Activated gamma-delta T cell treated with Interleukin-2 at 50 U/mL for 16 hours (primary cell): ENCODE results near the gene CBLC.

Experiments used
- DNase-seq: peaks from one replicate; pipeline ENCODE4 v3.0.0-alpha.2; 2020

The CBLC gene

GRCh38 chr19:44746946-44747738 is 30.5 kb upstream of the CBLC start:
- DNase-seq = peak; percentile 81

DNA sequence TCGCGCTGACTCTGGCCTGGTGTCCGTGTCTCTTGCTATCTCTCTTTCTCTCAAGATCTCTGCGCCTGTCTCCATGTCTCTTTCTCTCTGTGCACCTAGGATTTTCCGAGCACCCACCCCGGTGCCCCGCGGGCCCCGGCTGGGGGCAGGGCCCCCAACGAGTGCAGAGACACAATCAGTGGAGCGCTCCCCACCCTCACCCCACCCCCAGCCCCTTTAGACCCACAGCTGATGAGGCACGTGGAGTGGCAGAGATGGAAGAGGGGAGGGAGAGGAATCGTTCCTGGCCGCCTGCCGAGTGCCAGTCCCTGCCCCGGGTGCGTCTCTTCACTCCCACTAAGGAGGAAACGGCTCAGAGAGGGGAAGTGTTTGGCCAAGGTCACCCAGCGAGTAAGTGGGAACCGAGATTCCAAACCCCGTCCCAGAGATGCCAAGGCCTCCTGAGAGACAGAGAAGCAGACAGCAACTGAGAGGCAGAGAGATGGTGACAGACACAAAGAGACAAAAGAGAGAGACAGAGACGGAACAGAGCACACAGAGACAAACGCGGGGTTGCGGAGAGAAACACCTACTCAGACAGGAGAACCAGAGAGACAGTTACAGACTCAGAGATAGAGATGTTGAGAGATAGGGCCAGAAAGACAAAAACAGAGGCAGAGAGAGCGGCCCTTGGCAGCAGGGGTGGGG is 29.8 kb upstream of the CBLC start:
- peak; percentile 25 for DNase-seq

DNA sequence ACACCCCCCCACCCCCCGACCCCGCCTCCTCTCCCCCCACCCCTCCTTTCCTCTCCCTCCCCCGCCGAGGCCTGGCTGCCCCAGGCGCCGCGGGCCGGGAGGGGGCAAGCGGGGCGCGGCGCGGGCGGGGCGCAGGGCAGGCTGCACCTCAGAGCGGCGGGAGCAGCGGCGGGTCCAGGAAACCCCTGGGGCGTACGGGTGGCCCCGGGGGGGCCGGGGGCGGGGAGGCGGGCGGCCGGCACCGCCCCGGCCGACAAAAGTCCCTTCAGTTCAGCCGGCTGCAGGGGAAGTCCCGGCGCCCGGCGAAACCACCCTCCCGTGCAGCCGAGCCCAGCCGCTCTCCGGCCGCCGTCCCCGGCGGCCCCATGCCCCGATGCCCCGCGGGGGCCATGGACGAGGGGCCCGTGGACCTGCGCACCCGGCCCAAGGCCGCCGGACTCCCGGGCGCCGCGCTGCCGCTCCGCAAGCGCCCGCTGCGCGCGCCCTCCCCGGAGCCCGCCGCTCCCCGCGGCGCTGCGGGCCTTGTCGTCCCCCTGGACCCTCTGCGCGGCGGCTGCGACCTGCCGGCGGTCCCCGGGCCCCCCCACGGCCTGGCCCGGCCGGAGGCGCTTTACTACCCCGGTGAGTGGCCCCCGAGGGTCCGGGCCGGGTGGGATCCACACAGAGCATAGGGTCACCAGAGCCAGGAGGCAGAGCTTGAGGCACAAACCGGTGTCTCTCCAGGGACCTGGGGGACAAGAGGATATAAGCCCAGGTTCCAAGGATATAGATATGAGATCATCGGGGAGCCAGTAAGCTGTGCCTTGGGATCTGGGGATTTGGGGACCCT is 29.1 kb upstream of the CBLC start, which contains the start of gene BCL3:
BCL3 (plus strand) TSS at position 283 of the 829 bp plus-strand sequence; CDS start at position 366, 83 bp downstream.
- DNase-seq = peak; percentile 66

GRCh38 chr19:44749292-44749691 is 28.4 kb upstream of the CBLC start:
- DNase-seq = no peak

DNA sequence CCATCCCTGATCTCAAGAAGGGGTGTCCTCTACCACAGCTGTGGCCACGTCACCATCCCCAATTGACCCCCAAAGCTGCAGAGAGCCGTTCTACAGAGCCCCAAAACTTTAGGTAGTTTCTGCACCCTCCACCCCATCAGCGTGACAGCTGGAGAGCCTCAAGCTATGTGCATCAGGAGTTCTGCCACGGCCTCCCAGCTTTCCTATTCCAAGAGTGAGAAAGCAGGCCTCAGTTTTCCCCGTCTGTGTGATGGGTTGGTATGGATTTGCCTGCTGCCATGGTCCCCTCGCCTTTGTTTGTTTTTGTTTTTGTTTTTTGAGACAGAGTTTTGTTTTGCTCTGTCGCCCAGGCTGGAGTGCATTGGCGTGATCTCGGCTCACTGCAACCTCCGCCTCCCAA is 27.7 kb upstream of the CBLC start:
- no peak for DNase-seq

GRCh38 chr19:44752123-44752815 is 25.4 kb upstream of the CBLC start:
- DNase-seq = no peak

DNA sequence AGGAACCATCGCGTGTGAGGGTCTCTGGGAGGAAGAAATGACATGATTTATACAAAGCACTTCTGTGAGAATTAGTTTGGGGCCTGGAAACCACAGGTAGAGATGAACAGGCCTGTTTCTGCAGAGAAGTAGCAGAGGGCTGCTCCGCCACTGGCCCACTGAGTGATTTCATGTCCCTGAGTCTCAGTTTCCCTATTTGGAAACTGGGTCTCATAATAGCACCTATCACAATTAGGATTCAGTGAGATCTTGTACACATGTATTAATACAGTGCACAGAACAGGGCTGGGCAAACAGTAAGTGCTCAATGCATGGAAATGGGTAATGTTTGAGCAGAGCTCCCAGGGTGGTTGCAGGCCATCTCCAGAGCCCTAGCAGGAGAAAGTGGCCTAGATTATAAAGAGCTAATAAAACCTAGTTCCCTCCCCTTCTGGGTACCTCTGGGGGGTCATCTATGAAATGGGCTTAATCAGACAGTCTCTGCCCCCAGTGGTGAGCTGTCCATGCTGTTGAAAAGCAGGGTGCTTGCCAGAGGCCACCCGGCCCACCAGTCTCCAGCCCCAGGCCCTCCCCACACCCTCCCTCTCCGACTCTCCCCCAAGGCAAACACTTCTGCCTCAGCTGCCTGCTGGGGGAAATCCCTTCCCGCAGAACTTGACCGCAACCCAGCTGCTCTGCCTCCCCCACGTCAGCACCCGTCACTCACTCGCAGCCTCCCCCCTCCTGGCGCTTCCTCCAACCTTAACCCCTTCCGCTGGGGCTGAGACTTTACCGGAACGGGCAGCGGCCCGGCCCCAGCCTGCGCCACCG is 24.7 kb upstream of the CBLC start:
- DNase-seq = peak; percentile 94

DNA sequence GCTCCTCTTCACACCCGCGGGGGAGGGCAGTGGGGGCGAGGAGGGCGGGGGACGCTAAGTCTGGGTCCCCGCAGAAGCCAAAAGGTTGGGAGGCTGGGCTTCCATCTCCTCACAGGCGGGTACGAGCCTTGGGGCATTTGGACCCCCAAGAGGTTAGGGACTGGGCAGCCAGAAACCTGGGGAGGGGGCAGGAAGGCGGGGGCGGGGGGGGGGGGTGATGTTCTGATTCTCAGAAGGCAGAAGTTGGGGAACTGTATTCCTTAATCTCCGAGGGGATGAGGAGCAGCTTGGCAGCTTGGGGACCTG is 24.1 kb upstream of the CBLC start:
- DNase-seq = no peak

- peak; percentile 53 for DNase-seq
These were observed 23.5 kb upstream of the CBLC start for GRCh38 chr19:44753932-44754749.

DNA sequence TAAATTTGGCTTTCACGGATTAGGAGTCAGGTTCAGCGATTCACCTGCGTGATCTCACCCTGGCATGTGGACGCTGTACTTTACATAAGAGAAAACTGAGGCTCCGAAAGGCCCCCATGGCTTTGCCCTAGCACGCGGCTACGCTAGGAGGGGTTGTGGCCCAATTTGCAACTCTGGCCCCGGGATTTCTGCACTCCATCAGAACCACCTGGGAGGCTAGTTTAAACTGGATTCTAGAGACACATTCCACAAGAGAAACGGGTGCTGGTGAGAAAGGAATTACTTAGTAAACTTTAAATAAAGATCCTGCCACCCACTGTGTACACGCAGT is 23.0 kb upstream of the CBLC start:
- DNase-seq = no peak

- DNase-seq = no peak
These were observed 22.5 kb upstream of the CBLC start for GRCh38 chr19:44755219-44755618.

DNA sequence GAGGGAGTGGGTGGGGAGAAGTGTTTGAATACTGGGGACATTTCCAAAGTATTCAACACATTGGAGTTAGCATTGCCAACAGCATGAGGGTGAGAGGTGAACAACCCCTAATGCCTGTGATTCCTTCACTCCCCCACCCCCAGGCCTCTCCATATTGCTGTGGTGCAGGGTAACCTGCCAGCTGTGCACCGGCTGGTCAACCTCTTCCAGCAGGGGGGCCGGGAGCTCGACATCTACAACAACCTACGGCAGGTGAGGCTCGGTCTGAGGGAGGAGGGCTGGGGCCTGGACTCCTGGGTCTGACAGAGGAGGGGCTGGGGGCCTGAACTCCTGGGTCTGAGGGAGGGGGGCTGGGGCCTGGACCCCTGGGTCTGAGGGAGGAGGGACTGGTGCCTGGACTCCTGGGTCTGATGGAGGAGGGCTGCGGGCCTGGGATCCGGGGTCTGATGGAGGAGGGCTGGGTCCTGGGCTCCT is 21.6 kb upstream of the CBLC start:
- DNase-seq = no peak

DNA sequence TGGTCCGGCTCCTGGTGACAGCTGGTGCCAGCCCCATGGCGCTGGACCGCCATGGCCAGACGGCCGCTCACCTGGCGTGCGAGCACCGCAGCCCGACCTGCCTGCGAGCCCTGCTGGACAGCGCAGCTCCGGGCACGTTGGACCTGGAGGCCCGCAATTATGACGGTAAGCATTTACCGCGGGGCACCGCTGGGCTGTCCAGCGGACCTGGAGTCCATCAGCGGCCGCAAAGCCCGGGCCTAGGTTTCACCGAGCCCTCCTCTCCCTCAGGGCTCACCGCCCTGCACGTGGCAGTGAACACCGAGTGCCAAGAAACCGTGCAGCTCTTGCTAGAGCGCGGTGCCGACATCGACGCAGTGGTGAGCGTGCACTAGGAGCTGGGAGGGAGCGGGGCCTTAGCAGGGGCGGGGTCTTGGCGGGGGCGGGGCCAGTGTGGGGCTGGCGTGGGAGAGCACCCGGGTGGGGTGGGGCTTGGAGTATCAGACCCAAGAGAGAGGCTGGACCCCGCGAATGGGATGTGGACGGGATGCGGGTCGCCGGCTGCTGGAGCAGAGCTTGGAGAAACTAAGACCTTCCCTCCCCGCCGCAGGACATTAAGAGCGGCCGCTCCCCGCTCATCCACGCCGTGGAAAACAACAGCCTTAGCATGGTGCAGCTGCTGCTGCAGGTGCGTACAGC is 20.5 kb upstream of the CBLC start:
- no peak for DNase-seq

GRCh38 chr19:44757735-44758505 is 19.8 kb upstream of the CBLC start:
- no peak for DNase-seq

DNA sequence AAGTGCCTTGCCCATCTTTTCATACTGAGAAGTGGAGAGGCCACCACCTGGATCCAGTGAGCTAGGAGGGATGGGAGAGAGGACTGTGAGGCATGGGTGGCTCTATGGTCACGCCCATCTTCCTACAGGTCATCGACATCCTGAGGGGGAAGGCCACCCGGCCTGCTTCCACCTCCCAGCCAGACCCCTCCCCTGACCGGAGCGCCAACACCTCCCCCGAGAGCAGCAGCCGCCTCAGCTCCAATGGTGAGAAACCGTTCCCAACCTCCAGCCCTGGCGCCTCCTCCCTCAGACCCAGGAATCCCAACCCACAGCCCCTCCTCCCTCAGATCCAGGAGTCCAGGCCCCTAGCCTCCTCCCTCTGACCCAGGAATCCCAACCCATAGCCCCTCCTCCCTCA is 19.1 kb upstream of the CBLC start:
- no peak for DNase-seq

- DNase-seq = no peak
These were observed 18.4 kb upstream of the CBLC start for GRCh38 chr19:44759083-44759804.

GRCh38 chr19:44762038-44762437 is 15.7 kb upstream of the CBLC start:
- no peak for DNase-seq

- DNase-seq = no peak
These were observed 12.4 kb upstream of the CBLC start for GRCh38 chr19:44765033-44765948.
